GM12801 (cell line): ENCODE measurements around the gene CDC123.

Experiments
- CTCF ChIP-seq: IDR thresholded peaks from one replicate; pipeline ENCODE4 v1.5.1; 2011; ENCODE audit warnings: control low read depth; ENCODE audit not compliant: insufficient read length; ENCODE audit errors: extremely low read depth

CDC123 gene

GRCh38 chr10:12262278-12262981, 66.4 kb downstream of the CDC123 start:
- no peak for TF ChIP-seq CTCF

GRCh38 chr10:12264204-12264940, 68.4 kb downstream of the CDC123 start:
- no peak for TF ChIP-seq CTCF

- TF ChIP-seq CTCF: no peak
Measured at GRCh38 chr10:12269056-12269455, 73.1 kb downstream of the CDC123 start.

- TF ChIP-seq CTCF: no peak
Measured at GRCh38 chr10:12271210-12271540, 75.2 kb downstream of the CDC123 start.

GRCh38 chr10:12279281-12279680, 83.3 kb downstream of the CDC123 start:
- no peak for TF ChIP-seq CTCF

GRCh38 chr10:12287772-12288171, 91.8 kb downstream of the CDC123 start:
- no peak for TF ChIP-seq CTCF

- no peak for TF ChIP-seq CTCF
Measured at GRCh38 chr10:12299222-12299965, 103.4 kb downstream of the CDC123 start.
